Brain microvascular endothelial cell (primary cell): ENCODE measurements around the gene ADARB1.

ENCODE experiments used
- DNase-seq: peaks from one replicate; pipeline ENCODE4 v3.0.0-alpha.2; 2020
- H3K27ac ChIP-seq: fragments of 250-450 bp; sonication (Bioruptor Pico); 2 replicates; pipeline ENCODE4 v1.5.1; 2020; ENCODE audit warnings: mild to moderate bottlenecking, moderate library complexity
- H3K27me3 ChIP-seq: fragments of 250-450 bp; sonication (Bioruptor Pico); replicated peaks from 2 replicates; pipeline ENCODE4 v1.5.1; 2020; ENCODE audit warnings: mild to moderate bottlenecking
- H3K36me3 ChIP-seq: fragments of 250-450 bp; sonication (Bioruptor Pico); replicated peaks from 2 replicates; pipeline ENCODE4 v1.5.1; 2020; ENCODE audit warnings: mild to moderate bottlenecking
- H3K4me3 ChIP-seq: 2 replicates; pipeline ENCODE4 v1.5.1; 2011; ENCODE audit warnings: low read depth, mild to moderate bottlenecking, control low read depth, low read length, moderate library complexity
- in situ Hi-C: cut with HindIII; loops from 2 replicates; pipeline ENCODE4 v1.10.0; 2017; ENCODE audit warnings: low sequenced_read_pairs, low pct_ligation_motif_present
- TF ChIP-seq, protein P1 (sequence below): IDR thresholded peaks from 2 replicates; pipeline ENCODE4 v1.5.1; 2011; ENCODE audit warnings: low read depth, mild to moderate bottlenecking, moderate library complexity, low read length, control low read depth, inconsistent platforms; ENCODE audit errors: missing control alignments

The ADARB1 gene

DNA sequence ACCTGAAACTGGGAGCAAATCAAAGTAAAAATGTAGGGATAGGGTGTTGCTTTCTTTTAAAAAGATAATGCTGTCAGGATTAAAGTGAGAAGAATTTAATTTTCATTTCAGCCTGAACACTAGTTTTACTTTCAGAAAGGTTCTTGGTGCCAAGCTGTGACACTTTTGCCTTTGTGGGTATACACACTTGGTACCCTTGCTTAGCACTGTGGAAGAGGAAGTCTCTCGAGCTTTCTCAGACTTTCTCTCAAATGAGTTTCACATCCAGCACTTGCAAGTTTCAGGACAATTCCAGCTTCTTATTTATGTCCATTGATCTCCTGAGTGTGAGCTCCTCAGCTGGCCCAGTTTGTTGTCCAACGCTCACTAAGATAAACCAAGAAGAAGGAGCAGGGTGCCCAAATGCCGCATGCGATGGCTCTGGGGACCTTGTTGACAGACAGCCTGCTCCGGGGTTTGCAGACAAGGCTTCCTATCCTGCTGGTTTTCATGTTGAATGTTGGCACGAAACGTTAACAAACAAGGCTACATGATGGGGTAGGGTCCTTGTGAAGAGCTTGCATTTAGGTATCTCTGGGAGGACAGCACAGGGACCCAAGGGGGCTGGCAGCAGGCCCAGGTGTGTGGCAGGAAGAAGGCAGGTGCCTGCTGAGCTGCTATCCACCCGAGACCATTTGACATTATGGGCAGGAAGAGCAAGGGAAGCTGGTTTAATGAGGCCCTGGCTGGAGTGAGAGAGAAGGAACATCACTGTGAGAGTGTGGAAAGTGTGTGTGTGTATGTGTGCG is 133.7 kb downstream of the ADARB1 start:
- in situ Hi-C loops = no loop called here

DNA sequence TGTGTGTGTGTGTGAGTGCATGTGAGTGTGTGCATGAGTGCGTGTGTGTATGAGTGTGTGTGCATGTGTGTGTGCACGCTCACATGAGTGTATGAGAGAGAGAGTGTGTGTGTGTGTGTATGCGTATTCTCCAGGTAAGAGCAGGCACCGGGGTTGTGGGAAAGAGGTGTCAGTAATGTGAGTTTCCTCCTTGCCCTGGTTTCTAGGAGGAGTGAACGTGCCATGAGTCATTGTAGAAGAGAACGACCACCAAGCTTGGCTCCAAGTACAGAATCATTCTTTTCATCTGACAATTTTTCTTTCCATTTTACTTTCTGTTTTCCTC is 134.2 kb downstream of the ADARB1 start:
- DNase-seq = peak; percentile 25

More for the DNA sequence above, 133.7 kb downstream of the ADARB1 start:
- no peak overlapping the region for H3K27ac ChIP-seq
- no peak overlapping the region for H3K4me3 ChIP-seq
- TF ChIP-seq, protein P1, sequence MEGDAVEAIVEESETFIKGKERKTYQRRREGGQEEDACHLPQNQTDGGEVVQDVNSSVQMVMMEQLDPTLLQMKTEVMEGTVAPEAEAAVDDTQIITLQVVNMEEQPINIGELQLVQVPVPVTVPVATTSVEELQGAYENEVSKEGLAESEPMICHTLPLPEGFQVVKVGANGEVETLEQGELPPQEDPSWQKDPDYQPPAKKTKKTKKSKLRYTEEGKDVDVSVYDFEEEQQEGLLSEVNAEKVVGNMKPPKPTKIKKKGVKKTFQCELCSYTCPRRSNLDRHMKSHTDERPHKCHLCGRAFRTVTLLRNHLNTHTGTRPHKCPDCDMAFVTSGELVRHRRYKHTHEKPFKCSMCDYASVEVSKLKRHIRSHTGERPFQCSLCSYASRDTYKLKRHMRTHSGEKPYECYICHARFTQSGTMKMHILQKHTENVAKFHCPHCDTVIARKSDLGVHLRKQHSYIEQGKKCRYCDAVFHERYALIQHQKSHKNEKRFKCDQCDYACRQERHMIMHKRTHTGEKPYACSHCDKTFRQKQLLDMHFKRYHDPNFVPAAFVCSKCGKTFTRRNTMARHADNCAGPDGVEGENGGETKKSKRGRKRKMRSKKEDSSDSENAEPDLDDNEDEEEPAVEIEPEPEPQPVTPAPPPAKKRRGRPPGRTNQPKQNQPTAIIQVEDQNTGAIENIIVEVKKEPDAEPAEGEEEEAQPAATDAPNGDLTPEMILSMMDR = no peak
- H3K36me3 ChIP-seq = peaks cover 52% of the 10 kb centered on the region
- DNase-seq = no peak
- no peaks in the 10 kb centered on the region for H3K27me3 ChIP-seq

DNA sequence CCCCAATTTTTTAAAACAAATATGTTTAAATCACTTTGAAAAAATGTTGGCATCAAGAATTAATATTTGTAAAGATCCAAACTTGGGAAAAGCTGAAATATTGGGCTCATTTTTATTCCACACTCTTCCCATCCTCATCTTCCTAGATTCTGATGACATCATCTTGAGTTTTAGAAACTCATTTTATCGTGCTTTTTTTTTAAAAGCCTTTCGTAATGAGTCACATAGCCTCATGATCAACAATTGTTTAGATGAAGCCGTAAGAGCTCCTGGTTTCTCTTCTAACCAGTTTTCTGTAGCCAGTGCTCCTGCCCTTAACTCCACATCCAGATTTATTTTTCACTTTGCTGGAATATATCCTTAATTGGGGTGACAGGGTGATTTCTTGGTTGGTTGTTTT is 134.7 kb downstream of the ADARB1 start:
- in situ Hi-C loops = no loop called here
- no peak for DNase-seq
- H3K4me3 ChIP-seq = no peak overlapping the region
- H3K27me3 ChIP-seq = no peaks in the 10 kb centered on the region
- TF ChIP-seq, protein P1 = no peak
- H3K27ac ChIP-seq = peak overlapping the region; percentile 27
- peaks cover 48% of the 10 kb centered on the region for H3K36me3 ChIP-seq

More for the DNA sequence above, 134.2 kb downstream of the ADARB1 start:
- peak overlapping the region; percentile 9 for H3K27ac ChIP-seq
- H3K27me3 ChIP-seq = no peaks in the 10 kb centered on the region
- TF ChIP-seq, protein P1 = no peak
- H3K4me3 ChIP-seq = no peak overlapping the region
- peaks cover 50% of the 10 kb centered on the region for H3K36me3 ChIP-seq
- in situ Hi-C loops = no loop called here

DNA sequence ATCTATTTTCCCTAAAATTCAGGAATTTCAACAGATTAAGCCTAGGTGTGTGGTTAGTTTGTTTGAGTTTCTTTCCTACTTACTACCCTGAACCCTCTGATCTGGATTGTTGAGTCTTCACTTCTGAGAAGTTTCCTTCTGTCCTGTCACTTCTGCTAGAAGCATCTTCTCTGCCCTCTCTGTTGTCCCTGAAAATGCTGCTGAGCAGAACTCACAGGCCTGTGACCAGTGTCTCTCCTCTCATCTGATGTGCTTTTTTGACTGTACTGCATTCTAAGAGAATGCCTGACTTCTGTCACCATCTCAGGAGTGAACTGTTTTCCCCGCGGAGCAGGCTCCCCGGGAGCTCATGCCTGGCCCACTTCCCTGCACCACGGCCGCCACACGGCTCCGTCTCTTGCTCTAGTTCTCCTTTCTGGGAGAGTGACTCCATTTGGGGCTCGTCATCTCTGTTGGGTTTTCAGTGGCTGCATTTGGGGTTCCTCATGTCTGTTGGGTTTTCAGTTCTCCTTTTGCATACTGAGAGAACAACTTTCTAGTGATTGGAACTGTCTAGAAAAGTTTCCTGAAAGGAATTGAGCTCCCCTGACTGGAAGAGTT is 135.4 kb downstream of the ADARB1 start:
- TF ChIP-seq, protein P1 = no peak
- no peak for DNase-seq
- in situ Hi-C loops = no loop called here
- Histone ChIP-seq H3K27ac (no peak overlapping the region), H3K4me3 (no peak overlapping the region), H3K27me3 (no peaks in the 10 kb centered on the region), H3K36me3 (peaks cover 42% of the 10 kb centered on the region)

DNA sequence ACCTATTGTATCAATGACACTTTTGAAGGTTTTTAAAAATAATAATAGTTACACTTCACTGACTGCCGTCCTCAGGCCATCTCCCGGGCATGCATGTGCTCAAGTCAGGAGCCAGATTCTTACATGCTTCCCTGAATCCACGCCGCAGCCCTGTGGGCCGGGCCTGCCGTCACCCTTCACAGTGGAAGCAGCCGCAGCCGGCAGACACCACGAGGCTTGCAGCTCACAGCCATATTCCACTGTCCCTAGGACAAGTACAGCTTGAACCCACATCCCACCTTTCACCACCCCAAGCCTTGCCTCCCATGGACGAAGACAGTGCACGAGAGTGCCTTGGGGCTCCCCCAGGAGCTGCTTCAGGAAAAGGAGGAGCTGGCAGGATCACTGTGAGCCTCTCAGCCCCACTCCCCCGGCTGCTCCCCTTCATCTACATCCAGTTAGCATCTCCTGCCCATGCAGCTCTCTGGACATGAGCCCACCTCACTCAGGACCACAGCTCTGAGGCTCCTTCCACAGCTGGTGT is 136.1 kb downstream of the ADARB1 start:
- Histone ChIP-seq H3K27me3 (no peaks in the 10 kb centered on the region), H3K36me3 (peaks cover 34% of the 10 kb centered on the region), H3K4me3 (no peak overlapping the region), H3K27ac (no peak overlapping the region)
- DNase-seq = no peak
- in situ Hi-C loops = no loop called here
- TF ChIP-seq, protein P1 = no peak

DNA sequence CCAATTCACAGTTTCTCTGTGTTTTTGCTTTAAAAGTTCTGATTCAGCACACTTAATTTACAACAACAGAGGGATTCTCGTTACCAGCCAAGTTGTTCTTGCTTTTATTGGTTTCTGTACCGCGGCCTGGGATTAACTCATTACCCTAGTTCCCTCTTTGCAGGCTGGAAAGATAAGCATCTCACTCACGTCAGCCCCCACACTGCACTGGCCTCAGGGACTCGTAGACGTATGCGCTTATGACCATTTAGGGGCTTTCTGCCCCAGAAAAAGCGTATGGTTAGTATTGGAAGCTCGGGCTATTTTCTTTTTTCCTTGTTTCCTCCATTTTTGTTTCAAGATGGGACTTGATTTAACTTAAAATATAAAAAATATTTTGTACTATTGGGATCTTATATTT is 137.3 kb downstream of the ADARB1 start:
- DNase-seq = no peak
- no peak overlapping the region for H3K4me3 ChIP-seq
- peaks cover 28% of the 10 kb centered on the region for H3K36me3 ChIP-seq
- TF ChIP-seq, protein P1 = no peak
- no peak overlapping the region for H3K27ac ChIP-seq
- in situ Hi-C loops = no loop called here
- H3K27me3 ChIP-seq = no peaks in the 10 kb centered on the region
